Esophagus muscularis mucosa (tissue), 4 donors: ENCODE data around the gene PREP.

ENCODE experiments used
- EP300 ChIP-seq: sonication (generic); formaldehyde crosslinking; IDR thresholded peaks from one replicate; pipeline ENCODE4 v1.6.1; 2017; ENCODE audit warnings: antibody characterized with exemption
- POLR2A ChIP-seq: fragments of 450-650 bp; IDR thresholded peaks from one replicate; pipeline ENCODE4 v1.6.1; 2017; ENCODE audit warnings: antibody characterized with exemption, moderate library complexity, mild to moderate bottlenecking, low read depth
- POLR2AphosphoS5 ChIP-seq, 2 donors: sonication (generic); formaldehyde crosslinking; IDR thresholded peaks; one replicate each; pipeline ENCODE4 v1.6.1; 2017; ENCODE audit warnings: antibody characterized with exemption in 2 of 2
- TF ChIP-seq, protein P1 (sequence below), 3 experiments: fragments of 200-600 bp in 2 of 3; fragments of 450-650 bp in 1 of 3; sonication (generic) in 2 of 3; IDR thresholded peaks; one replicate each; pipeline ENCODE4 v1.5.1; 2017 to 2019; ENCODE audit warnings: antibody characterized with exemption in 3 of 3, mild to moderate bottlenecking in 2 of 3, moderate library complexity in 1 of 3

DNA sequence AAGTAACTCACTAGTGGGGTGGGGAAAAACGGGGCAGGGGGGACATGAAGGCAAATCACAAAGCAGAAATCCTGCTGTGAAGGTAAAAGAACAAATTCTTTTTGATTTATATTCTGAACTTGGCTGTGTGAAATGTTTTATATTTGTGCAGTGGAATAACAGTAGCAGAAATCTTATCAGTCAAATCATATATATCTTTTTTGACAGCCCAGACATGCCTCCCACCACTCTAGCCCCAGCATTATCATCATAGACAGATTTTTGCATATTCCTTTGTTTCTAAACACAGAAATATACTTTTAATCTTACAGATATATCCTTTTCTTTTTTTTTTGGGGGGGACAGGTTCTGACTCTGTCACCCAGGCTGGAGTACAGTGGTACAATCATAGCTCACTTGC is 97.4 kb downstream of the PREP start:
- TF ChIP-seq POLR2AphosphoS5 (IDR thresholded peaks at IDR 0.05) (no peak), POLR2A (no peak), EP300 (no peak)
- TF ChIP-seq, protein P1, sequence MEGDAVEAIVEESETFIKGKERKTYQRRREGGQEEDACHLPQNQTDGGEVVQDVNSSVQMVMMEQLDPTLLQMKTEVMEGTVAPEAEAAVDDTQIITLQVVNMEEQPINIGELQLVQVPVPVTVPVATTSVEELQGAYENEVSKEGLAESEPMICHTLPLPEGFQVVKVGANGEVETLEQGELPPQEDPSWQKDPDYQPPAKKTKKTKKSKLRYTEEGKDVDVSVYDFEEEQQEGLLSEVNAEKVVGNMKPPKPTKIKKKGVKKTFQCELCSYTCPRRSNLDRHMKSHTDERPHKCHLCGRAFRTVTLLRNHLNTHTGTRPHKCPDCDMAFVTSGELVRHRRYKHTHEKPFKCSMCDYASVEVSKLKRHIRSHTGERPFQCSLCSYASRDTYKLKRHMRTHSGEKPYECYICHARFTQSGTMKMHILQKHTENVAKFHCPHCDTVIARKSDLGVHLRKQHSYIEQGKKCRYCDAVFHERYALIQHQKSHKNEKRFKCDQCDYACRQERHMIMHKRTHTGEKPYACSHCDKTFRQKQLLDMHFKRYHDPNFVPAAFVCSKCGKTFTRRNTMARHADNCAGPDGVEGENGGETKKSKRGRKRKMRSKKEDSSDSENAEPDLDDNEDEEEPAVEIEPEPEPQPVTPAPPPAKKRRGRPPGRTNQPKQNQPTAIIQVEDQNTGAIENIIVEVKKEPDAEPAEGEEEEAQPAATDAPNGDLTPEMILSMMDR (IDR thresholded peaks at IDR 0.05): no peak
